Measurements from ENCODE around the gene DUSP6. TPM values are rescaled to one million over a fixed set of nuclear protein-coding genes. Genes with fewer than 3 reads are reported as not detected.

Gene DUSP6
- total and polyA plus RNA-seq, 10 of the 15 experiments (the other 5 are each of a cell fraction or from before 2014, with no cell fraction given): 0.02 to 0.69 (median 0.07) TPM; not detected in 1

DNA sequence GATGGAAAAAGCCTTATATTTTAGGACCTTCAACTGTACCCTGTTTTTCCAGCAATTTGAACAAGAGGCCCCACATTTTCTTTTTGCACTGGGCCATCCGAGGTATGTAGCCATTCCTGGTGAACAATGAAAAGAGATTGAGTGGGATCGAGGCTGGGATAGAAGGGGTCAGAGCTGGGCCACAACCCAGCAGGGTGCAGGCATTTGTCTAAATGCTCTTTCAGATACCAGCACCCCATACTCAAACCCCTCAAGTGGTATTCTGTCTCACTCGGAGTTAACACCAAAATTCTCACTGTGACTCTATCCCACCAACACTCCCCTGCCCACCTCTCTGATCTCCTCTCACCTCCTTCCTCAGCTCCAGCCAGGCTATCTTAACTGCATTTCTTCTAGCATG, 26.8 kb downstream of the DUSP6 start:
- Histone ChIP-seq H3K4me2 (ENCODE audit: control insufficient read depth, insufficient read depth) (no peak overlapping the region), H3K27me3 (replicated peaks in 1 of 2; ENCODE audit: control insufficient read depth in 2 of 2, insufficient read depth in 2 of 2, low read length in 1 of 2) (peaks cover 0 to 6% of the 10 kb centered on the region in 2 experiments; a peak in 3 of 4 replicates), H3K9me3 (replicated peaks; ENCODE audit: control insufficient read depth, insufficient read depth, low read length) (no peaks in the 10 kb centered on the region), H3K79me2 (ENCODE audit: control insufficient read depth, insufficient read depth, low read length) (no peaks in the 10 kb centered on the region), H2AFZ (ENCODE audit: control insufficient read depth, low read depth, low read length) (no peak overlapping the region), H3K4me1 (ENCODE audit: control insufficient read depth, insufficient read depth, low read length) (no peaks in the 10 kb centered on the region), H4K20me1 (ENCODE audit: control insufficient read depth, insufficient read depth) (no peaks in the 10 kb centered on the region), H3K27ac (ENCODE audit: control insufficient read depth, insufficient read depth) (no peak overlapping the region), H3K36me3 (ENCODE audit: control insufficient read depth in 2 of 2, insufficient read depth in 2 of 2, low read length in 1 of 2) (no peaks in the 10 kb centered on the region), H3K9ac (ENCODE audit: control insufficient read depth, insufficient read depth, low read length) (no peak overlapping the region), H3K4me3 (no peak overlapping the region)
- 12% methylated on average over 3 of the region's 3 CpGs for WGBS (ENCODE audit: insufficient coverage, insufficient replicate concordance, low lambda C conversion rate, missing lambda C conversion rate)
- no TSS peak for BruUV-seq (replicated peaks)
- TF ChIP-seq, protein P1, sequence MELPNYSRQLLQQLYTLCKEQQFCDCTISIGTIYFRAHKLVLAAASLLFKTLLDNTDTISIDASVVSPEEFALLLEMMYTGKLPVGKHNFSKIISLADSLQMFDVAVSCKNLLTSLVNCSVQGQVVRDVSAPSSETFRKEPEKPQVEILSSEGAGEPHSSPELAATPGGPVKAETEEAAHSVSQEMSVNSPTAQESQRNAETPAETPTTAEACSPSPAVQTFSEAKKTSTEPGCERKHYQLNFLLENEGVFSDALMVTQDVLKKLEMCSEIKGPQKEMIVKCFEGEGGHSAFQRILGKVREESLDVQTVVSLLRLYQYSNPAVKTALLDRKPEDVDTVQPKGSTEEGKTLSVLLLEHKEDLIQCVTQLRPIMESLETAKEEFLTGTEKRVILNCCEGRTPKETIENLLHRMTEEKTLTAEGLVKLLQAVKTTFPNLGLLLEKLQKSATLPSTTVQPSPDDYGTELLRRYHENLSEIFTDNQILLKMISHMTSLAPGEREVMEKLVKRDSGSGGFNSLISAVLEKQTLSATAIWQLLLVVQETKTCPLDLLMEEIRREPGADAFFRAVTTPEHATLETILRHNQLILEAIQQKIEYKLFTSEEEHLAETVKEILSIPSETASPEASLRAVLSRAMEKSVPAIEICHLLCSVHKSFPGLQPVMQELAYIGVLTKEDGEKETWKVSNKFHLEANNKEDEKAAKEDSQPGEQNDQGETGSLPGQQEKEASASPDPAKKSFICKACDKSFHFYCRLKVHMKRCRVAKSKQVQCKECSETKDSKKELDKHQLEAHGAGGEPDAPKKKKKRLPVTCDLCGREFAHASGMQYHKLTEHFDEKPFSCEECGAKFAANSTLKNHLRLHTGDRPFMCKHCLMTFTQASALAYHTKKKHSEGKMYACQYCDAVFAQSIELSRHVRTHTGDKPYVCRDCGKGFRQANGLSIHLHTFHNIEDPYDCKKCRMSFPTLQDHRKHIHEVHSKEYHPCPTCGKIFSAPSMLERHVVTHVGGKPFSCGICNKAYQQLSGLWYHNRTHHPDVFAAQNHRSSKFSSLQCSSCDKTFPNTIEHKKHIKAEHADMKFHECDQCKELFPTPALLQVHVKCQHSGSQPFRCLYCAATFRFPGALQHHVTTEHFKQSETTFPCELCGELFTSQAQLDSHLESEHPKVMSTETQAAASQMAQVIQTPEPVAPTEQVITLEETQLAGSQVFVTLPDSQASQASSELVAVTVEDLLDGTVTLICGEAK (IDR thresholded peaks at IDR 0.05; ENCODE audit: borderline replicate concordance): no peak
- TF ChIP-seq IKZF2 (IDR thresholded peaks at IDR 0.05) (no peak), SUPT20H (IDR thresholded peaks at IDR 0.05; ENCODE audit: borderline replicate concordance, control insufficient read depth, low read depth, low read length) (no peak), ZNF217 (IDR thresholded peaks at IDR 0.05) (no peak), RCOR1 (conservative IDR thresholded peaks at IDR 0.05; ENCODE audit: low read depth, low read length) (no peak), ZSCAN29 (IDR thresholded peaks at IDR 0.05) (no peak), NR2C1 (IDR thresholded peaks at IDR 0.05) (no peak), JUNB (IDR thresholded peaks at IDR 0.05) (no peak), BHLHE40 (IDR thresholded peaks at IDR 0.05; ENCODE audit: borderline replicate concordance in 1 of 2, low read depth in 2 of 2, low read length in 1 of 2) (no peak), EGR1 (IDR thresholded peaks at IDR 0.05; ENCODE audit: borderline replicate concordance in 1 of 2, low read depth in 2 of 2, low read length in 2 of 2) (no peak)
- TF ChIP-seq, protein P2, sequence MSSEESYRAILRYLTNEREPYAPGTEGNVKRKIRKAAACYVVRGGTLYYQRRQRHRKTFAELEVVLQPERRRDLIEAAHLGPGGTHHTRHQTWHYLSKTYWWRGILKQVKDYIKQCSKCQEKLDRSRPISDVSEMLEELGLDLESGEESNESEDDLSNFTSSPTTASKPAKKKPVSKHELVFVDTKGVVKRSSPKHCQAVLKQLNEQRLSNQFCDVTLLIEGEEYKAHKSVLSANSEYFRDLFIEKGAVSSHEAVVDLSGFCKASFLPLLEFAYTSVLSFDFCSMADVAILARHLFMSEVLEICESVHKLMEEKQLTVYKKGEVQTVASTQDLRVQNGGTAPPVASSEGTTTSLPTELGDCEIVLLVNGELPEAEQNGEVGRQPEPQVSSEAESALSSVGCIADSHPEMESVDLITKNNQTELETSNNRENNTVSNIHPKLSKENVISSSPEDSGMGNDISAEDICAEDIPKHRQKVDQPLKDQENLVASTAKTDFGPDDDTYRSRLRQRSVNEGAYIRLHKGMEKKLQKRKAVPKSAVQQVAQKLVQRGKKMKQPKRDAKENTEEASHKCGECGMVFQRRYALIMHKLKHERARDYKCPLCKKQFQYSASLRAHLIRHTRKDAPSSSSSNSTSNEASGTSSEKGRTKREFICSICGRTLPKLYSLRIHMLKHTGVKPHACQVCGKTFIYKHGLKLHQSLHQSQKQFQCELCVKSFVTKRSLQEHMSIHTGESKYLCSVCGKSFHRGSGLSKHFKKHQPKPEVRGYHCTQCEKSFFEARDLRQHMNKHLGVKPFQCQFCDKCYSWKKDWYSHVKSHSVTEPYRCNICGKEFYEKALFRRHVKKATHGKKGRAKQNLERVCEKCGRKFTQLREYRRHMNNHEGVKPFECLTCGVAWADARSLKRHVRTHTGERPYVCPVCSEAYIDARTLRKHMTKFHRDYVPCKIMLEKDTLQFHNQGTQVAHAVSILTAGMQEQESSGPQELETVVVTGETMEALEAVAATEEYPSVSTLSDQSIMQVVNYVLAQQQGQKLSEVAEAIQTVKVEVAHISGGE (CRISPR knock-in tag; IDR thresholded peaks at IDR 0.05): no peak
- DNase-seq (ENCODE audit: low read depth, low spot score) (no peak), ATAC-seq (no peak), FAIRE-seq (no peak)
- intact Hi-C loops (cut with micrococcal nuclease; ENCODE audit: unreplicated experiment): no loop called here
- ChIA-PET POLR2A (no interaction called here), CTCF (interaction anchor here (1.2 kb wide), 1 partner anchor 17 kb away, joined by 3 read pairs; no protein-coding TSS in a partner anchor), RAD21 (ENCODE audit: unreplicated experiment) (interaction anchor here (0.6 kb wide), 1 partner anchor 9 kb away, joined by 3 read pairs; no protein-coding TSS in a partner anchor), SMC1A (ENCODE audit: uncharacterized antibody, unreplicated experiment) (interaction anchor here (1.2 kb wide), 1 partner anchor 11 kb away, joined by 3 read pairs; no protein-coding TSS in a partner anchor)
- in situ Hi-C loops (cut with MboI): no loop called here
